Medulla oblongata (tissue), 1 donor: ENCODE results near the gene PIK3R6.

Experiments
- DNase-seq: peaks from one replicate; pipeline ENCODE4 v3.0.0-alpha.2; 2015; ENCODE audit errors: extremely low spot score

PIK3R6 gene

DNA sequence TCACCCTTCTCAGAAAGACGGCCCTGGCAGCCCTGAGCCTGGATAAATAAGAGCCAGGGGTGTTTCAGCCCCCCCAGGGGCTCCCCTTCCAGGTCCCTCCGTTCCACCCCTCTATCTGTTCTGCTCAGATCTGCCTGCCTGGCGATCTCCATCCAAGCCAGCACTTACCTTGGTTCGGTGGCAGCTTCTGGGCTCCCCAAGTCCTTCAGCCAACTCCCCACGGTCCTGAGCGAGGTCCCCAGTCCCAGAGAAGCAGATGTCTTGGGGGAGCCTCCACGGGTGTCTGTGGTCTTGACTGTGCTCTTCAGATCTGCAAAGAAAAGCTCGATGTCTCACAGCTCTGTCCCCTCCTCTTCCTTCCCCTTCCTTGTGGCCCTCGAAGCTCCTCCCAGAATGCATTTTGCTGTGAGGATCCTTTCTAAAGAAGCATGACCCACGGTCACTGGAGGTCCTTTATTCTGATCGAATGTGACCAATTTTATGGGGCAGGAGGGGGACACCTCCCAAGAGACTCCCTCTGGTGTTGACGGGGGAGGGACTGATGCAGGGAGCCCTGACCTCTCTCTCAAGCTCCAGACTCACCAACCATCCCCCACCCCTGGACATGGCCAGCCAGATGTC is at the start of gene PIK3R6:
Gene PIK3R6 (minus strand): TSS at position 314 of the 621 bp plus-strand sequence. CDS start 17,880 bp downstream, outside the sequence.
- DNase-seq, result no peak

GRCh38 chr17:8916466-8916865 is 49.0 kb upstream of the PIK3R6 start:
- peak; percentile 23 for DNase-seq

- no peak for DNase-seq
Observed at GRCh38 chr17:8914554-8914953, 47.1 kb upstream of the PIK3R6 start.

DNA sequence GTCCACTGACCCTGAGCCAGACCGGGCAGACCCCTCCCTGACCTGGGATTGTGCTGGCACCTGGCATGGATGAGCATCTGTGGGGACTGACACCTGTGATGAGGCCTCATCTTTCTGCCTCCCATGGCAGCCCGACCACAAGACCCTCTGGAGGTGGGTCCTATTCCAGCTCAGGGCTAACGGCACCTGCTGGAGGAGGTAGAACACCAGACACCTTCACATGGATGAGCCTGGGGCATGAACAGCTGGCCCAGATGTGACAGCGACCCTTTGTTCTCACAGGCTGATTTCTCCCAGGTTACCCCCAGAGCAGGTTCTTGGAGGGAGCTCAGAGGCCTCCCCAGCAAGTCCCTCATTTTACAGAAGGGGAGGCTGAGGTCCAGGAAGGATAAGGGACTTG is 46.4 kb upstream of the PIK3R6 start:
- DNase-seq, result no peak

- DNase-seq, result no peak
Observed at GRCh38 chr17:8913091-8913490, 45.6 kb upstream of the PIK3R6 start.

DNA sequence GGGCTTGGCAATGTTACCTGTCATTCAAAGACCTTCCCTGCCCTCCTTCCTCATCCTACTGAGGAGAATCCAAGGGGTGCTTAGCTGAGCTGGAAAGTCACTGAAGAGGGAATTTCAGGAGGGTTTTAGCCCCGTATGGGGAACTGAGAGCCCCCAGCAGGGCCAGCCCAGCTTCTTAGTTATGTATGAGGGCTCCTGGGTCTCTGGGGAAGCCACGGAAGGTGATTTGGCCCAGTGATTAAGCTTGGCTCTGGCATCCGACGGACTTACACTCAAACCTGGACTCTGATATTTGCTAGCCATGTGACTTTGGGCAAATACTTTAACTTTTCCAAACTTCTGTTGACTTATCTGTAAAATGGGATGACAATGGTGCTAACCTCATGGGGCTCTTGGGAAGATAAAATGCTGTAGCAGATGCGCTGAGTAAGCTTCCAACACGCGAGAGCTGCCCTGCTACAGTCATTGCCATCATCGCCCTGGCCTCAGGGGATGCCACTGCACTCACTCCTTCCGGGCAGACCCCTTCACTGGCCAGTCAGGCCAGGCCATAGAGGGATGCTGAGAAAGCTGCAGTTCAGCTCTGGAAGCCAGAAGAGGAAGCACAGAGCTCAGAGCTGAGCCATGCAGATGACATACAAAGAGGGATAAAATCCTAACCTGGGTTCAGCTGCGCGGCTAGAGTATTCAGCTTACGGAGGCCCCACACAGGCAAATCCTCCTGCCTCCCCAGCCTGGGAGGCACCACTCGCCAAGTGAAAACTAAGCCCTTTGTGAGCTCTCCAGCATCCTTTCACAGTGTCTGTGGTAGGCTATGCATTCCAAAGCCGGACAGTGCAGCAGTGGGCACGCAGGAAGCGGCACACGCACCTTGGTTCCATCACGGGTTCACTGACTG is 44.9 kb upstream of the PIK3R6 start:
- no peak for DNase-seq

DNA sequence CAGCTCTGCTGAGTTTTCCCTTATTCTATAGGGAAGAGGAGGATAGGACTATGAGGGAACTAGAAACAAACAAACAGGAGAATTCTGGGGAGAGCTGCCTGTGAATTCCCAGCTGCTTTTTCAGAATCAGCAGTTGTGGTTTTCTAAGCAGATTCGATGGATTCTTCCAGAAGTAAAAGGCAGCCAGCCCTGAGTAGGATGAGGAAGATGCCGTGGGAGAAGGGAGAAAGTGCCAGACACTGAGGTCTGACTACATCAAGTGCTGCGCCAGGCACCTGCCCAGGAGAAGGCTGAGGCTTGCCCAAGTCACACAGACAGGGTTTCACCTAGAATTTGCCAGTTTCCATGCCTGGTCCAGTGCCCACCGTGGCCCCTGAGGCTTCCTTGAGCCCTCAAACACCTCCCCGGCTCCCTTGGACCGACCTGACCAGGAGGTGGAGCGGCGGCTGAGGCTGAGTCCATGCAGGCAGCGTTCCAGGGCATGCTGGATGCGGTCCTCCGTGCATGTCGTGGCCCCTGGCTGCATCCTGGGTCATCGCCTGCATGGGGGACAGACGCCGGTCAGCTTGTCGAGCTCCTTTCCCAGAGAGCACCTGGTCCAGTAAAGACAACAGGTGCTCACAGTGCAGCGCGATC is 43.6 kb upstream of the PIK3R6 start:
- DNase-seq, result no peak

- peak; percentile 5 for DNase-seq
Observed at GRCh38 chr17:8909586-8910270, 42.3 kb upstream of the PIK3R6 start.

- no peak for DNase-seq
Observed at GRCh38 chr17:8905331-8905730, 37.9 kb upstream of the PIK3R6 start.

- DNase-seq, result no peak
Observed at GRCh38 chr17:8904686-8905085, 37.2 kb upstream of the PIK3R6 start.

DNA sequence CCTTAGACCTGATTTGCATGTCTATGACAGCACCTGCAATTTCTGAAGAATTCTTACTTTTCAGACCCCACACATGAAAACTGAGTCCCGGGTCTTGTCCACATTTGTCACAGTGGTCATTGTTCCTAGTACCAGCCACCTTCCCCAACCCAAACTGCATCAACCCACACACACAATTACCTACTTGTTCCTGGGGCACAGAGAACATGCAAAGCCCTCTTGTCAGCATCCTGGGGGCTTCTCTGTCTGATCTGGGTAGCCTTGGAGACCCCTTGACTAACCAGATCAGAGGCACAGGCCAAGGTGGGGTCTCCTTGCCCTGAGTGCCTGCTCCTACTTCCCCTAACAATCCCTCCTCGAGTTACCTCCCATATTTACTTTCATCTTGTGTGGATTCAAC is 36.7 kb upstream of the PIK3R6 start:
- no peak for DNase-seq

DNA sequence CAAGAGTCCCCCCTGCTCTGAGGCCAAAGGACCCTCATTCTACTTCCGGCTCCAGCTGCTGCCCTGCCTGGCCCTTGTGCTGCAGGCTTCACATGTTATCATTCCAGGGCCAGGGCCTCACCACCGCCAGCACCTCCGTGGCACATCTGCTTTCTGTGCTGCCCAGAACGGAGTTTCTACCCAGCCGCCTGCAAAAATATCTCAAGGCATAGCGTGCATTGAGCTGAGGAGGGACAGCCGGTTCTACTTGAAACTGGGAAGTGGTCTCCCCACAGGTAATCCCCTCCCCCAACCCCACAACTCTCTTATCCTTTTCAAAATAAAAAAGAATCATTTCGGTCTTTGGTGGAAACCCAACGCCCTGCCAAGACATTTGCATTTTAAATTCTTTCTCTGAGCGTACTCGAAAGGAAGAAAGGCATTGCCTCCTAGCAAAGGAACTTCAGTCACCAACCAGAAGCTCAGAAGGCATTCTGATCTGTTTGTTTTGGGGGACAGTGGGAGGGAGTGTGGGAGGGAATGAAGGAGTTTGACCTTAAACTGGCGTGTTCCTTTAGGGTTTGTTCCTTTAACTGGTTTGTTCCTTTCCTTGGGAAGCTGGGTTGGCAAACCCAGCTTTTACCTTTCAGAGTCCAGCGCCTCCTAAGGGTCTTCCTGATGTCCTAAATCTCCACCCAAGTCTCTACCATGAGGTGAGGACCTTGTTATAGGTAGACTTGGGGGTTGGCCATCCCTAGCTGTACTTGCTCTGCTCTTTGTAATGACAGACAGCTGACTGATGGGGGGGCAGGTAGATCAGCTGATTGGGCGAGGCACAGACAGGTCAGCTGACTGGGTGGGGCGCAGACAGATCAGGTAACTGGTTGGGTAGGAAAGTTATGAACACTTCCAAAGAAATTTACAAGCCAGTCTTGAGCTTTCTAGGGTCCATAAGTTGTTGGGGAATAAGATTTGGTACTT is 33.4 kb upstream of the PIK3R6 start:
- DNase-seq, result no peak

GRCh38 chr17:8900207-8900606 is 32.7 kb upstream of the PIK3R6 start:
- no peak for DNase-seq

GRCh38 chr17:8898636-8899035 is 31.2 kb upstream of the PIK3R6 start:
- DNase-seq, result no peak

- no peak for DNase-seq
Observed at GRCh38 chr17:8898126-8898525, 30.7 kb upstream of the PIK3R6 start.

GRCh38 chr17:8896641-8897635 is 29.5 kb upstream of the PIK3R6 start:
- no peak for DNase-seq

- no peak for DNase-seq
Observed at GRCh38 chr17:8896087-8896486, 28.6 kb upstream of the PIK3R6 start.

DNA sequence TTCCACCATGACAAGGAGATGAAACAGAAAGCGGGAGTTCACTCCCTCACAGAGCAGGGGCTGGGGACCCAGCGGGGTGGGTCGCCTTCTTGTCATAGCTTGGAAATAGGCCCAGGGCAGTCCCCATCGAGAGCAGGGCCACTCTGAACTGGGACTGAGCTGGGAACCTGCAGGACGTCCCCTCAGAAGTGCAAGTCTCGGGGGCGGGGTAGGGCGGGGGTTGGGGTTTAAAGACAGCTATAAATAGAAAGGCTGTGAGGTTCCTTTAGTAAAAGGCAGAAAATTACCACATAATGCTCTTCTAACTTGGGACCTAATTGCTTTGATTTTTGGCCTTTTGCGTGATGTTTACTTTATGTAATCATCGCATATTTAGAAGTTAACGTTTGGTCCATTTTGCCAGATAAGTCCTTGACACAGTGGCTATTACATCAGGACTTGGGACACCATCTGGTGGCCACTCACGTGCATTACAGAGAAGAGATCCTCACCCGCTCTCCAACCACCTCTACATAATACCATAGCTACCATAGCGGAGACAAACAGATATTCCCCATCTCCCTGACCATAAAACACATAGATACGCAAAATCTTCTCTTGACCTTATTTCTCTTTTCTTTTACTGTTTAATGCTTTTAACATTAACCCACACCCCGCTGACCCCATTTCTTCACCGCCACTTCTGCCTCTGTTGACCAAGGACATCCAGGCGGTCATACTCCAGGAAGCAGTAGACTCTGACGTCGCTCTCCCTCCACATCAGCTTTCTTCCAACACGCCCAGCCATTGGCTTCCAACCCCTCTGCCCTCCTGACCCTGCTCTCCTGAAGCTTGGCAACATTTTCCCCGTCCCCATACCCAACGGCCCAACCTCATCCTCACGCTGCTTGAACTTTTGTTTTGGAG is 27.5 kb upstream of the PIK3R6 start:
- DNase-seq, result peak; percentile 73
